Upper lobe of left lung (tissue), 4 donors: ENCODE results near the gene ATP1A2.

Source experiments
- CTCF ChIP-seq, 6 experiments: fragments of 450-650 bp in 4 of 6; fragments of 200-600 bp in 2 of 6; sonication (generic) in 2 of 6; IDR thresholded peaks; one replicate each; pipeline ENCODE4 v1.5.1; 2016 to 2019; ENCODE audit warnings: antibody characterized with exemption in 6 of 6
- POLR2A ChIP-seq, 4 donors: fragments of 450-650 bp; IDR thresholded peaks; one replicate each; pipeline ENCODE4 v1.5.1; 2016 to 2017; ENCODE audit warnings: antibody characterized with exemption in 4 of 4, mild to moderate bottlenecking in 2 of 4

GRCh38 chr1:160167580-160167979, 52.0 kb downstream of the ATP1A2 start:
- TF ChIP-seq CTCF (IDR thresholded peaks at IDR 0.05) (no peak), POLR2A (IDR thresholded peaks at IDR 0.05) (no peak)
